NT2/D1 (cell line): ENCODE data around the gene OLFML2B.

Source experiments
- DNase-seq: peaks from one replicate; pipeline ENCODE4 v3.0.0-alpha.2; 2011; ENCODE audit warnings: low read depth, low spot score
- H3K27me3 ChIP-seq: 2 replicates; pipeline ENCODE4 v1.6.0; 2011; ENCODE audit warnings: mild to moderate bottlenecking; ENCODE audit not compliant: insufficient read length, insufficient read depth
- H3K36me3 ChIP-seq: 2 replicates; pipeline ENCODE4 v1.6.1; 2011; ENCODE audit warnings: mild to moderate bottlenecking, low read length, mixed read lengths; ENCODE audit not compliant: insufficient read depth, insufficient read length
- H3K4me1 ChIP-seq: 2 replicates; pipeline ENCODE4 v1.5.1; 2011; ENCODE audit not compliant: insufficient read depth, insufficient read length
- H3K4me3 ChIP-seq: 2 replicates; pipeline ENCODE4 v1.5.1; 2011; ENCODE audit warnings: low read depth; ENCODE audit not compliant: insufficient read length
- H3K9ac ChIP-seq: 2 replicates; pipeline ENCODE4 v1.6.0; 2011; ENCODE audit warnings: low read depth; ENCODE audit not compliant: insufficient read length
- H3K9me3 ChIP-seq: 2 replicates; pipeline ENCODE4 v1.5.1; 2011; ENCODE audit warnings: mild to moderate bottlenecking, low read length; ENCODE audit not compliant: insufficient read depth
- SUZ12 ChIP-seq: IDR thresholded peaks from 2 replicates; pipeline ENCODE4 v1.6.1; 2011; ENCODE audit not compliant: insufficient read length, insufficient read depth; ENCODE audit errors: extremely low read depth
- YY1 ChIP-seq: IDR thresholded peaks from 2 replicates; pipeline ENCODE4 v1.6.1; 2011; ENCODE audit not compliant: insufficient read length, insufficient read depth
- ZNF274 ChIP-seq: IDR thresholded peaks from 2 replicates; pipeline ENCODE4 v1.6.1; 2011; ENCODE audit warnings: mild to moderate bottlenecking, low read depth, low read length

OLFML2B gene

GRCh38 chr1:161998811-161999210 lies 24.9 kb downstream of the OLFML2B start:
- H3K27me3 ChIP-seq: no peaks in the 10 kb centered on the region
- H3K9me3 ChIP-seq: no peaks in the 10 kb centered on the region
- DNase-seq: no peak
- H3K4me1 ChIP-seq: peaks cover 15% of the 10 kb centered on the region
- no peak overlapping the region for H3K9ac ChIP-seq
- TF ChIP-seq SUZ12 (no peak), ZNF274 (no peak), YY1 (no peak)
- no peak overlapping the region for H3K4me3 ChIP-seq
- H3K36me3 ChIP-seq: peaks cover 6% of the 10 kb centered on the region

- no peaks in the 10 kb centered on the region for H3K27me3 ChIP-seq
- peaks cover 6% of the 10 kb centered on the region for H3K36me3 ChIP-seq
- H3K4me3 ChIP-seq: no peak overlapping the region
- no peak for DNase-seq
- peaks cover 1% of the 10 kb centered on the region for H3K4me1 ChIP-seq
- TF ChIP-seq SUZ12 (no peak), YY1 (no peak), ZNF274 (no peak)
- no peaks in the 10 kb centered on the region; the same call in 1 of the 2 replicates for H3K9me3 ChIP-seq
- no peak overlapping the region for H3K9ac ChIP-seq
Measured at GRCh38 chr1:161997152-161997551, 26.5 kb downstream of the OLFML2B start.

GRCh38 chr1:161994175-161994668 lies 29.4 kb downstream of the OLFML2B start:
- H3K4me1 ChIP-seq: no peaks in the 10 kb centered on the region
- H3K9ac ChIP-seq: no peak overlapping the region
- H3K4me3 ChIP-seq: no peak overlapping the region
- no peaks in the 10 kb centered on the region for H3K27me3 ChIP-seq
- peaks cover 6% of the 10 kb centered on the region for H3K36me3 ChIP-seq
- H3K9me3 ChIP-seq: no peaks in the 10 kb centered on the region; the same call in 1 of the 2 replicates
- no peak for DNase-seq
- TF ChIP-seq YY1: no peak
- no peak for TF ChIP-seq ZNF274
- no peak for TF ChIP-seq SUZ12

DNA sequence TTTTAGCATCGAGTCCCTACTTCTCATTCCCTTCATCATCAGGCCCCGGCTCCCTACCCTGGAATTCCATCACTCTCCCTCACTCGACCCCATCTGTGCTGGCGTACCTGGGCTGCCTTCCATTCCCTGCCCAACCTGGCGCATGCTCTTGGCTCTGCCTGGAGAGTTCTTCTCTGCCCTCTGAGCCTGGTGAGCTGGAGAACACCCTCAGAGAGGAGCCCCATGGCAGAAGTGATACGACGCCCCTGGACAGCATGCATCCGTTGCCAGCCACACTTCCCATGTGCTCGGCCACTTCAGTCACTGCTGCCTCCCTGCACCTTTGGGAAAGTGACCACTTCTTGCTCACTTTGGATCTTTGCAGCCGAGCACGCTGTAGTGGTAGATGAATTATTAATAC lies 30.1 kb downstream of the OLFML2B start:
- Histone ChIP-seq H3K9ac (no peak overlapping the region), H3K4me3 (no peak overlapping the region), H3K4me1 (no peaks in the 10 kb centered on the region), H3K9me3 (no peaks in the 10 kb centered on the region; the same call in 1 of the 2 replicates), H3K36me3 (peaks cover 6% of the 10 kb centered on the region), H3K27me3 (no peaks in the 10 kb centered on the region)
- no peak for TF ChIP-seq SUZ12
- no peak for TF ChIP-seq YY1
- TF ChIP-seq ZNF274: no peak
- DNase-seq: no peak

- DNase-seq: no peak
- Histone ChIP-seq H3K9ac (no peak overlapping the region), H3K27me3 (no peaks in the 10 kb centered on the region), H3K9me3 (peaks cover 12% of the 10 kb centered on the region; the same call in 1 of the 2 replicates), H3K4me3 (no peak overlapping the region), H3K36me3 (no peaks in the 10 kb centered on the region), H3K4me1 (peaks cover 5% of the 10 kb centered on the region)
- TF ChIP-seq YY1 (no peak), SUZ12 (no peak), ZNF274 (no peak)
Measured at GRCh38 chr1:161989786-161990185, 33.9 kb downstream of the OLFML2B start.

- Histone ChIP-seq H3K4me3 (no peak overlapping the region), H3K9ac (no peak overlapping the region), H3K36me3 (no peaks in the 10 kb centered on the region), H3K9me3 (peaks cover 12% of the 10 kb centered on the region; the same call in 1 of the 2 replicates), H3K4me1 (peaks cover 5% of the 10 kb centered on the region), H3K27me3 (no peaks in the 10 kb centered on the region)
- DNase-seq: no peak
- TF ChIP-seq YY1: no peak
- TF ChIP-seq ZNF274: no peak
- no peak for TF ChIP-seq SUZ12
Measured at GRCh38 chr1:161989108-161989507, 34.6 kb downstream of the OLFML2B start.

DNA sequence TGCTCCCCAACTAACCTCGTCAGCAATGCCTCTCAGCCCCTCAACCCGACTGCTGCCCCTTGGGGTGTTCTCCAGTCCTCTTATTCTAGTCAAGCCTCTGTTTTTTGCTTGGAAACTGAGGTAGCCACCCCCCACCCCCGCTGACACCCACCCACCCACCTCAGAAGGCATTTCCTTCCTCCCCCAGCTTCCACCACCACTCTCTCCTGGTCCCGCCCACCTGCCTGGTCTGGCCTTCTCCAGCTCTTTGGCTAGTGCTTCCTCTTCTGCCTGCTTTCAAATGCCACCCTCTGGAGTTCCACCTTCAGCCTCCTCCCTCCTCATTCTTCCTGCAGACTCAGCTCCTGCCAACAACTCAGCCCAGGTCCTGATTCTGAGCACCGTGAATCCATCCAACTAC lies 35.3 kb downstream of the OLFML2B start:
- no peaks in the 10 kb centered on the region for H3K36me3 ChIP-seq
- DNase-seq: no peak
- no peak overlapping the region for H3K9ac ChIP-seq
- peaks cover 5% of the 10 kb centered on the region for H3K4me1 ChIP-seq
- peaks cover 12% of the 10 kb centered on the region; the same call in 1 of the 2 replicates for H3K9me3 ChIP-seq
- H3K4me3 ChIP-seq: no peak overlapping the region
- TF ChIP-seq ZNF274 (no peak), YY1 (no peak), SUZ12 (no peak)
- no peaks in the 10 kb centered on the region for H3K27me3 ChIP-seq

DNA sequence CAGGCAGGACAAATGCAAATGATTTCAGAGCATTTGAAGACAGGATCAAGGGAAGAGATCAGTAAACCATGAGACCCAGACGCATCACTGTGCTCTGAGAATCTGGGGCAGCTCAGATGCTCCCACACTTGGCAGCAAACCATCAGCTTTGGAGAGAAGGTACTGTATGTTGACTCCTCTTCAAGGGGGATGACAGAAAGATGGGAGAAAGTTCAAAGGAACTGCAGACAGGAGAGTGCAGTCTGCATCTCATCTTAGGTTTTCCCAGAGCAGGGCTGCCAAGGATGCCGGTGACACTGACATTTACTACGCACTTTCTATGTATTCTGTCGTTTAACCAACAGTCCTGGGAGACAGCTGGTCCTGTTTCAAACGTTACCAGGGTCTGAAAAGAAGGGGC lies 35.8 kb downstream of the OLFML2B start:
- no peaks in the 10 kb centered on the region for H3K27me3 ChIP-seq
- no peak overlapping the region for H3K9ac ChIP-seq
- no peaks in the 10 kb centered on the region for H3K36me3 ChIP-seq
- no peak overlapping the region for H3K4me3 ChIP-seq
- peaks cover 12% of the 10 kb centered on the region; the same call in 1 of the 2 replicates for H3K9me3 ChIP-seq
- TF ChIP-seq SUZ12 (no peak), ZNF274 (no peak), YY1 (no peak)
- H3K4me1 ChIP-seq: peaks cover 5% of the 10 kb centered on the region
- DNase-seq: no peak
